OCI-LY1 (cell line): ENCODE results near the gene AXIN1.
"Not testable (repeated sequence)": the region's sequence is repeated elsewhere in the genome, so short reads cannot be mapped to it uniquely, and the experiment has no call there.

Experiments
- CTCF ChIP-seq: fragments of 200-600 bp; sonication (generic), shearing (Covaris generic); IDR thresholded peaks from 2 replicates; pipeline ENCODE4 v1.5.1; 2017; ENCODE audit warnings: mild to moderate bottlenecking, antibody characterized with exemption, low read length, moderate library complexity, mixed read lengths
- EZH2 ChIP-seq: fragments of 200-600 bp; sonication (generic), shearing (Covaris generic); IDR thresholded peaks from 2 replicates; pipeline ENCODE4 v1.8.0; 2017; ENCODE audit warnings: borderline replicate concordance, mixed run types, mild to moderate bottlenecking, antibody characterized with exemption, low read length, moderate library complexity, mixed read lengths

DNA sequence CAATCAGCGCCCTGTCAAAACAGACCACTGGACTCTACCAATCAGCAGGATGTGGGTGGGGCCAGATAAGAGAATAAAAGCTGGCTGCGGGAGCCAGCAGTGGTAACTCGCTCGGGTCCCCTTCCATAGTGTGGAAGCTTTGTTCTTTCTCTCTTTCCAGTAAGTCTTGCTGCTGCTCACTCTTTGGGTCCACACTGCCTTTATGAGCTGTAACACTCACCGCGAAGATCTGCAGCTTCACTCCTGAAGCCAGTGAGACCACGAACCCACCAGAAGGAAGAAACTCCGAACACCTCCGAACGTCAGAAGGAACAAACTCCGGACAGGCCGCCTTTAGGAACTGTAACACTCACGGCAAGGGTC is 10.6 kb downstream of the AXIN1 start:
- not testable (repeated sequence) for TF ChIP-seq CTCF, EZH2
